GM18868 (cell line): ENCODE data around the gene B3GALT5.

Experiments used
- ATAC-seq: cut with Tn5 transposase; IDR thresholded peaks from one replicate; pipeline ENCODE4 v1.9.1; 2021; ENCODE audit warnings: mild to moderate bottlenecking, moderate library complexity; ENCODE audit not compliant: unreplicated experiment

Gene B3GALT5

GRCh38 chr21:39641827-39642450, 29.2 kb downstream of the B3GALT5 start:
- no peak for ATAC-seq

GRCh38 chr21:39644062-39644560, 31.4 kb downstream of the B3GALT5 start:
- no peak for ATAC-seq

- ATAC-seq = no peak
Observed at GRCh38 chr21:39645331-39645730, 32.6 kb downstream of the B3GALT5 start.

GRCh38 chr21:39647476-39647875, 34.7 kb downstream of the B3GALT5 start:
- no peak for ATAC-seq

GRCh38 chr21:39648879-39649278, 36.1 kb downstream of the B3GALT5 start:
- no peak for ATAC-seq

- no peak for ATAC-seq
Observed at GRCh38 chr21:39649526-39649925, 36.8 kb downstream of the B3GALT5 start.

- no peak for ATAC-seq
Observed at GRCh38 chr21:39650306-39650705, 37.6 kb downstream of the B3GALT5 start.

GRCh38 chr21:39650801-39651200, 38.1 kb downstream of the B3GALT5 start:
- ATAC-seq = no peak

- ATAC-seq = no peak
Observed at GRCh38 chr21:39651206-39651605, 38.5 kb downstream of the B3GALT5 start.

- no peak for ATAC-seq
Observed at GRCh38 chr21:39654951-39655350, 42.2 kb downstream of the B3GALT5 start.

- ATAC-seq = no peak
Observed at GRCh38 chr21:39655589-39655988, 42.8 kb downstream of the B3GALT5 start.

GRCh38 chr21:39656209-39656608, 43.5 kb downstream of the B3GALT5 start:
- ATAC-seq = no peak

- no peak for ATAC-seq
Observed at GRCh38 chr21:39657091-39657689, 44.5 kb downstream of the B3GALT5 start.

- ATAC-seq = no peak
Observed at GRCh38 chr21:39658066-39658465, 45.3 kb downstream of the B3GALT5 start.

GRCh38 chr21:39659070-39659815, 46.5 kb downstream of the B3GALT5 start:
- no peak for ATAC-seq

- no peak for ATAC-seq
Observed at GRCh38 chr21:39660191-39660980, 47.6 kb downstream of the B3GALT5 start.

- no peak for ATAC-seq
Observed at GRCh38 chr21:39661121-39661520, 48.4 kb downstream of the B3GALT5 start.

GRCh38 chr21:39661740-39662139, 49.0 kb downstream of the B3GALT5 start:
- ATAC-seq = no peak

- ATAC-seq = no peak
Observed at GRCh38 chr21:39662411-39662953, 49.7 kb downstream of the B3GALT5 start.

- no peak for ATAC-seq
Observed at GRCh38 chr21:39663066-39663465, 50.3 kb downstream of the B3GALT5 start.
